ENCODE measurements around the gene ADM5.

ADM5 gene

DNA sequence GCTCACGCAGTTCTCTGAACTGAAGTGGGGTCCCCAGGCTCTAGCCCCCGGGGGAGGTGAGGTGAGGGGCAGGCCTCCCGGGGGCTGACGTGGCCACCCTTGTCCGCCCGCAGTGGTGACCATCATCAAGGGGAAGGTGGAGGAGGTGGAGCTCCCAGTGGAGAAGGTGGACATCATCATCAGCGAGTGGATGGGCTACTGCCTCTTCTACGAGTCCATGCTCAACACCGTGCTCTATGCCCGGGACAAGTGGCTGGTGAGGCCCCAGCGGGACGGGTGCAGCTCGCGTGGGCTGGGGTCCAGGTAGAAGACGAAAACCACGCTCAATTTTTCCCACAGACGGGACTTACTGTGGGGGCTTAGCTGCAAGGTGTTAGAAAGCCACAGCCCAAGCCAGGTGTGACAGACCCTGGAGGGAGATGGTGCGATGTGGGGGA is 5.6 kb upstream of the ADM5 start:
- no peak for DNase-seq (ENCODE audit: low read depth in 1 of 2, low spot score in 1 of 2)

GRCh38 chr19:49684251-49684982 is 5.0 kb upstream of the ADM5 start:
- DNase-seq (ENCODE audit: low read depth in 1 of 2, low spot score in 1 of 2) = peak in 1 of 2 experiments; percentile 39

More for the DNA sequence above, 5.6 kb upstream of the ADM5 start:
- H3K27ac ChIP-seq (replicated peaks) = no peak overlapping the region
- H3K27me3 ChIP-seq (ENCODE audit: insufficient read depth, poor library complexity, severe bottlenecking) = no peaks in the 10 kb centered on the region
- H3K4me3 ChIP-seq (replicated peaks; ENCODE audit: insufficient read depth, low read length) = no peak overlapping the region
- TF ChIP-seq CTCF (IDR thresholded peaks at IDR 0.05; ENCODE audit: insufficient read depth, low read length) (no peak), GABPA (IDR thresholded peaks at IDR 0.05; ENCODE audit: low read depth) (no peak), POLR2AphosphoS5 (IDR thresholded peaks at IDR 0.05; ENCODE audit: low read depth) (no peak), REST (IDR thresholded peaks at IDR 0.05; ENCODE audit: insufficient replicate concordance, low read depth) (no peak), SPI1 (IDR thresholded peaks at IDR 0.05; ENCODE audit: borderline replicate concordance, low read depth) (no peak)

DNA sequence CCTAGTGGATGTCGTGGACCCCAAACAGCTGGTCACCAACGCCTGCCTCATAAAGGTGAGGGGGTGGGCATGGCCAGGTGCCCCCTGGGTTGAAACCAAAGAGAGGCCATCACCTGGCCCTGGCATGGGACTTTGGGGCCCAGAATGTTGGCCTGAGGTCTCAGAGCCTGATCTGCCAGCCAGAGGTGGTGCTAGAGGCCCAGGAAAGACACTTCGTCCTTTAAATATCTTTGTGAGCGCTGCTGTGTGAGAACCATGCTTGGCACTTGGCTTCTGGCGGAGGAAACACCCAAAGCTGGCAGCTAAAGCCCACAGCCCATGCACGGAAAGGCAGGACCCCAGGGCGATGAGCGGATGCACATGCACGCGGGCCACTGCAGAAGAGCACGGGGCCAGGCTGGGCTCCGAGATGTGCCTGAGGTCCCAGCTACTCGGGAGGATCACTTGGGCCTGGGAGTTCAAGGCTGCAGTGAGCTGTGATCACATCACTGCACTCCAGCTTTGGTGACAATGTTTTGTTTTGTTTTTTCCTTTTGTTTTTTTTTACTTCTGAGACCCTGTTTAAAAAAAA is 4.3 kb upstream of the ADM5 start:
- no peak overlapping the region for H3K4me3 ChIP-seq (replicated peaks; ENCODE audit: insufficient read depth, low read length)
- no peak overlapping the region for H3K27ac ChIP-seq (replicated peaks)
- H3K27me3 ChIP-seq (ENCODE audit: insufficient read depth, poor library complexity, severe bottlenecking) = no peaks in the 10 kb centered on the region
- TF ChIP-seq GABPA (IDR thresholded peaks at IDR 0.05; ENCODE audit: low read depth) (no peak), POLR2AphosphoS5 (IDR thresholded peaks at IDR 0.05; ENCODE audit: low read depth) (no peak), REST (IDR thresholded peaks at IDR 0.05; ENCODE audit: insufficient replicate concordance, low read depth) (no peak), SPI1 (IDR thresholded peaks at IDR 0.05; ENCODE audit: borderline replicate concordance, low read depth) (no peak), CTCF (IDR thresholded peaks at IDR 0.05; ENCODE audit: insufficient read depth, low read length) (no peak)
- DNase-seq (ENCODE audit: low read depth in 1 of 2, low spot score in 1 of 2) = no peak

More at GRCh38 chr19:49684251-49684982, 5.0 kb upstream of the ADM5 start:
- H3K4me3 ChIP-seq (replicated peaks; ENCODE audit: insufficient read depth, low read length) = no peak overlapping the region
- no peaks in the 10 kb centered on the region for H3K27me3 ChIP-seq (ENCODE audit: insufficient read depth, poor library complexity, severe bottlenecking)
- TF ChIP-seq POLR2AphosphoS5 (IDR thresholded peaks at IDR 0.05; ENCODE audit: low read depth) (no peak), CTCF (IDR thresholded peaks at IDR 0.05; ENCODE audit: insufficient read depth, low read length) (peak; percentile 57)
- no peak overlapping the region for H3K27ac ChIP-seq (replicated peaks)
